A549 treated with AZD9567 at 1 μM for 4 hours (cell line): Measurements from ENCODE around the gene PRDX5. TPM values are rescaled to one million over a fixed set of nuclear protein-coding genes. Genes with fewer than 3 reads are reported as not detected.

ENCODE experiments used
- total RNA-seq: library from RNA; stranded (reverse); fragments of 200-300 nt; extraction: Qiagen RNA extraction; gene quantifications from 5 replicates; pipeline ENCODE4 v1.2.3, GENCODE V29; 2022; ENCODE audit not compliant: insufficient read depth

The PRDX5 gene
- total RNA-seq = 367 to 480 TPM (median 454 TPM) in 5 replicates

GRCh38 chr11:64317961-64318765 lies at the start of gene PRDX5:
Gene PRDX5, plus strand, starts transcription at chr11:64318121. Its CDS starts 95 bp downstream, at chr11:64318216.

DNA sequence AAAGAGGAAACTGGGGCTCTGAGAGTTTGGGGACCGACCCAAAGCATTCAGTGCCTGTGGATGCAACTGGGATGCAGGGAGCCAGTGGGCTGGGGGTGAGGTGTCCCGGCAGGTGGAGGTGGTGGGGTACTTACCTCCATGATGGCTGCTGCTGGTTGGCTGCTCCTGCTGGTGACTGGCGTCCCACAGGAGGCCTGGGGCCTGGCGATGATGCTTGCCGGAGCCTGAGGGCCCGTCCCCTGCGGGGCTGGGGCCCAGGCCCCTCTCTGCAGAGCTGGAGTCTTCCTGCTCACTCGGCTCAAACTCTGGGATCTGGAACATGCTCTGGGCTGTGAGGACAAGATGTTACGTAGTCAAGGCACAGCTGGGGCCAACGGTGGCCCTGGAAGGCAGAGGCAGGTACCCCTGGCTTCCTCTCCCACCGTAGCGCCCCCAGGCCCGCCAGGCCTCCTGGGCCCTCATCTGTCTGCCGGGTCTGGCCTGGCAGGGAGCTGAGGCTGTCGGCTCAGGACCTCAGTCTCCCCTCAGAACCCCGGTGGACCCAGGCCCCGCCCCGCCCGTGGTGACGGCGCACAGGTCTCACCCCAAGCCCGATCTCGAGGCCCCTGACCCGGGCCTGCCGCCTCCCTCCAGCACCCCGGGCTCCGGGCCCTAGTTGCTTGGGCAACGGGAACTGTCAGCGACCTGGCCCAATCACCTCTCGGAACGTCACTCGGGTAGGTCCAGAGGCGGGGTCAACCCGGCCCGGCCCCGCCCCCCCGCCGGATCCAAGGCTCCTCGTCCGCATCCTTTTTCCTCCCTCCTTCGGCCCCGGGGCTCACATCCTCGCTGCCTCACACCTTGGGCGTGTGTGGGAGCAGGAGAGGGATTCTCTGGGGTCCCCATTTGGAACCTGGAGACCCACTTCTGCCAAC lies 33.6 kb upstream of the PRDX5 start, which contains the start of gene BAD:
Gene BAD, minus strand, starts transcription at position 618 of the 914 bp plus-strand sequence. Its CDS starts 297 bp downstream, at position 321.

DNA sequence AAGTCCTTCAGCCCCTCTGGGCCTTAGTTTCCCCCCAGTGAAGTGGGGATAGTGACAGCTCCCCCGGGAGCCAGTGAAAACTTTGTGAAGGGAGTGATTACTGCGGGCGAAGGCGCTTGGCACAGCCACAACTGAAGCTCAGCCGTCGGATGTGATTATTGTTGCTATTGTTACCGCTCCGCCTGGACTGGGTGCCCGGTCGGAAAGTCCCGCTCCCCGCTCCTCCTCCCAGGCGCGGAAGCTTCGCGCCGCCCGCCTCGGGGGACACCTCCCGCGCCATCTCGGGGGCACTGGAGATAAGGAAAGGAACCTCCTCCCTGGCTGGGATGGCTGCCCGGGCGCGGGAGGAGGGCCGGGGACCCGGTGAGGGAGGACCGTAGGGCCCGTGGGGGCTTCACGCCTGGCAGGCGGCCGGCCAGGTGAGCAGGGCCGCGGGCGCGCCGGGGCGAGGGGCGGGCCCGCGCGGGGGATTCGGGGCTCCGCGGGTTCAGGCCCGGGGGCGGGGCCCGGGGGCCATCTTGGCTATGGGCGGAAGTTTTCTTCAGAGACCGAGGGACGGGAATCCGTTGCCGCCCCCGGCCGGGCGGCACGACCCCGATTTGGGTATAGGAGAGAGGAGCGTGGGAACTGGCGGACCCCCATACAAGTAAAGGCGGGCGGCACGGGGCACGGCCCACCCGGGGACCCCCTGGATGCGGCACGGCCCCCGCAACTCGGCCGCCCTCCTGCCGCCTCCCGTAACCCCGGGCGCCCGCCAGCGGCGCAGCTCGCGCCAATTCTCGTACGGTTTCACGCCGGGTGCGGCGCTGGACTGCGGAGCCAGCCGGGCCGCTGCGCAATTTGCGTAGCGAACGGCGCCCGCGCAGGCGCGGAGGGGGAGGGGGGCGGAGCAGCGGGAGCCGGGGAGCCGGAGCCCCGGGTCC lies 32.7 kb upstream of the PRDX5 start, which contains the start of gene GPR137:
Gene GPR137, plus strand, starts transcription at position 887 of the 923 bp plus-strand sequence. CDS start 677 bp downstream, outside the sequence.

GRCh38 chr11:64291262-64291751 lies 26.6 kb upstream of the PRDX5 start, which contains the start of gene KCNK4:
Gene KCNK4, plus strand, starts transcription at chr11:64291302. Its CDS starts 1,717 bp downstream, at chr11:64293019.

DNA sequence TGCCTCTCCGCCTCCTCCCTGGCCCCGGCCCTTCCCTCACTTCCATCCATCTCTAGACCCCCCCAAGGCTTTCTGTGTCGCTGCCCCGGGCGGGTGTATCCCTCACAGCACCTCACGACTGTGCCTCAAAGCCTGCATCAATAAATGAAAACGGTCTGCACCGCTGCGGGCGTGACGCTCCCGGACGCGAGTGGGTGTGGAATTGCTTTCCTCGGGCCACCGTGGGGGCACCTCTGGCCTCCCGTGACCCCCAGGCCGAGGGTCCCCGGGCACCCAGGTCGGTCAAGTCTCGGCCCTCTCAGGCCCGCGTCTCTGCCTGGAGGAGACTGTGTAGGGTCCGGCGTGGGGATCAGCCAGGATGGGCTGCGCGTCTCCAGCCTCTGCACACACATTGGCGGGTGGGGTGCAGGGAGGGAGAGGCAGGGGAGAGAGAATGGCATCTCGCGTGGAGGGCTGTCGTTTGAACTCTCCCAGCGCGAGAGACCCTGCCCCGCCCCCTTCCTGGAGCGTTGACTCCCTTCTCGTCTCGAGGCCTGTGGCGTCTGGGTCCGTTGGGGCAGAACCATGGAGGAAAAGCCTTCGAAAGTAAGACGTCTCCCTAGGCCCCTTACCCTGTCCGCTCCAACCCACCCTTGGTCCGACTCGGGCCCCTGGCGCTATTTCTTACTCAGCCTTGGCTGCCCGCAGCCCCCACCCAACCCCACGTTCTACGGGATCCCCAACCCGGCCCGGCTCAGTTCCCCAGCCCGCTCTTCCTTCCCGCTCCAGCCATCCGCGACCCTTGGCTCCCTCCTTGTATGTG lies 17.9 kb upstream of the PRDX5 start, which contains the start of gene CATSPERZ:
Gene CATSPERZ, plus strand, starts transcription at position 512 of the 802 bp plus-strand sequence. Its CDS starts 53 bp downstream, at position 565.

DNA sequence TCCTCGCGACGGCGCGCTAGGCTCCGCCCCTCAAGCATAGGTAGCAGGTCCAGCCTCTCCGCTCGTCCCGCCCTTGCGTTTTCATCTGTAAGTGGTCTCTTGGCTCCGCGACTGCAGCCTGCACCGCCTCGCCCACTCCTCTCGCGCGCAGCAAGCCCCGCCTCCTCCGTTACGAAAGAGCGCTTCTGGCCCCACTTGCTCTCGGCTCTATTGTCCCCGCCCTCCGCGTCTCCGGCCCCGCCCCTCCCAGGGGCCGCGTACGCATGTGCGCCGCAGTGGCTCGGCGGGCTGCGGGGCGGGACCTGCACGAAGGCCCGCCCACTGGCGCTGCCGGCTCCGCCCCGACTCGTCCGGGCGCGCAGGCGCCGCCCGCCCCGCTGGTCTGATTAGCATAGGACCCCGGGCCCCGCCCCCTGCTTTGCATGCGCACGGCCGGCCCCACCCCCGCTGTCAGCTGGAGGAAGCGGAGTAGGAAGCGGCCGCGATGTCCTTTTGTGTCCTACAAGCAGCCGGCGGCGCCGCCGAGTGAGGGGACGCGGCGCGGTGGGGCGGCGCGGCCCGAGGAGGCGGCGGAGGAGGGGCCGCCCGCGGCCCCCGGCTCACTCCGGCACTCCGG lies 12.7 kb upstream of the PRDX5 start, which contains the start of gene ESRRA:
Gene ESRRA, plus strand, starts transcription at position 450 of the 616 bp plus-strand sequence. CDS start 1,656 bp downstream, outside the sequence.

GRCh38 chr11:64317325-64317960 lies 478 bp upstream of the PRDX5 start, which contains the start of gene TRMT112:
Gene TRMT112, minus strand, starts transcription at chr11:64317559. Its CDS starts 33 bp downstream, at chr11:64317526.

GRCh38 chr11:64339754-64340408 lies 22.0 kb downstream of the PRDX5 start, which contains the start of gene CCDC88B:
Gene CCDC88B, plus strand, starts transcription at chr11:64340204. Its CDS starts 63 bp downstream, at chr11:64340267.

DNA sequence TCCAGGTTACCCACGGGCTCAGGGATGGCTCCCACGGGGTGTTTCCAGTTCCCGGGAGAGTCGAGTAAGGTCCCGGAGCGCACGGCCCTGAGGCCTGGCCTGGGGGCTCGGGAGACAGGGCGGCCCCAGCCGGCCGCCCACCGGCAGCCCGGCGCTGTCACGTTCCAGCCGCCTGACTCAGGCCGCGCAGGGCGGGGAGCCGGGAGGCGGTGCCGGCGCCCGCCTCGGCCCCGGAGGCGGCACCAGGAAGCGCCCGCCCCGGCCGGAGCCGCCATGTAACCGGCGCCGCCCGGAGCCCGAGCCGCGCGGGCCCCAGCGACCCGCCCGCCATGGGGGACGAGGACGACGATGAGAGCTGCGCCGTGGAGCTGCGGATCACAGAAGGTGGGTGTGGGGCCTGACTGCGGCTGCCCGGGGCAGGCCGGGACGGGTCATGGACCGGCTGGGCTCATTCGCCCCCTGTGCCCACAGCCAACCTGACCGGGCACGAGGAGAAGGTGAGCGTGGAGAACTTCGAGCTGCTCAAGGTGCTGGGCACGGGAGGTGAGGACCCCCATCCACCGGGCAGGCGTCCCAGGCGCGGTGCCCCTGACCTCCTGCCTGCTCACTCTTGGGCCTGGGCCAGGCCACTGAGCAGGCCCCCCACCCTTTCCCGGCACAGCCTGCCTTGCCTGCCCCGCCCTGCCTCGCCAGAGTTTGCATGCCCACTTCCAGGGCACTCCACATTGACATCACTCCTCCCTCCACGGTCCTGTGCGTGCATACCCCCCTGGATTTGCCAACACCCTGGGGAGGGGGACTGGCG lies 41.2 kb downstream of the PRDX5 start, which contains the start of gene RPS6KA4:
Gene RPS6KA4, plus strand, starts transcription at position 256 of the 805 bp plus-strand sequence. Its CDS starts 74 bp downstream, at position 330.

Other genes with a start within 250 kb of the PRDX5 start
- gene MACROD1, start 152.0 kb upstream of the PRDX5 start, total RNA-seq = 8.5 to 16.1 TPM (median 13.2 TPM) in 5 replicates
- 229 to 287 TPM (median 245 TPM) in 5 replicates for gene STIP1, start 131.9 kb upstream of the PRDX5 start, total RNA-seq
- gene FERMT3, start 111.4 kb upstream of the PRDX5 start, total RNA-seq = 1.4 to 2.9 TPM (median 2.0 TPM) in 5 replicates
- gene TRPT1, start 91.9 kb upstream of the PRDX5 start, total RNA-seq = 24.4 to 28.3 TPM (median 27.7 TPM) in 5 replicates
- 29.9 to 44.8 TPM (median 41.7 TPM) in 5 replicates for gene NUDT22, start 91.8 kb upstream of the PRDX5 start, total RNA-seq
- 12.2 to 24.2 TPM (median 21.8 TPM) in 5 replicates for gene DNAJC4, start 87.6 kb upstream of the PRDX5 start, total RNA-seq
- 30.4 to 51.7 TPM (median 47.5 TPM) in 5 replicates for gene VEGFB, start 83.5 kb upstream of the PRDX5 start, total RNA-seq
- 107 to 137 TPM (median 134 TPM) in 5 replicates for gene FKBP2, start 77.0 kb upstream of the PRDX5 start, total RNA-seq
- 166 to 357 TPM (median 343 TPM) in 5 replicates for gene PPP1R14B, start 71.2 kb upstream of the PRDX5 start, total RNA-seq
- 17.3 to 27.6 TPM (median 22.8 TPM) in 5 replicates for gene PLCB3, start 66.6 kb upstream of the PRDX5 start, total RNA-seq
- gene BAD, start 33.5 kb upstream of the PRDX5 start, total RNA-seq = 70.3 to 90.3 TPM (median 89.3 TPM) in 5 replicates
- gene GPR137, start 32.3 kb upstream of the PRDX5 start, total RNA-seq = 33.6 to 50.4 TPM (median 43.5 TPM) in 5 replicates
- gene KCNK4, start 26.8 kb upstream of the PRDX5 start, total RNA-seq = 0.05 to 0.19 TPM in 2 of 5 replicates, not detected in the others
- 2.4 to 3.2 TPM (median 2.7 TPM) in 4 of 5 replicates, not detected in the other for gene CATSPERZ, start 17.8 kb upstream of the PRDX5 start, total RNA-seq
- 38.4 to 59.5 TPM (median 56.3 TPM) in 5 replicates for gene ESRRA, start 12.6 kb upstream of the PRDX5 start, total RNA-seq
- 378 to 462 TPM (median 417 TPM) in 5 replicates for gene TRMT112, start 562 bp upstream of the PRDX5 start, total RNA-seq
- 3.5 to 8.9 TPM (median 8.7 TPM) in 5 replicates for gene CCDC88B, start 22.1 kb downstream of the PRDX5 start, total RNA-seq
- 45.9 to 68.3 TPM (median 61.7 TPM) in 5 replicates for gene RPS6KA4, start 41.0 kb downstream of the PRDX5 start, total RNA-seq
- 0.06 to 0.15 TPM (median 0.09 TPM) in 4 of 5 replicates, not detected in the other for gene SLC22A11, start 237.8 kb downstream of the PRDX5 start, total RNA-seq